Measurements from ENCODE around the gene TMPRSS11D.

The TMPRSS11D gene

GRCh38 chr4:67911141-67911540 is 27.3 kb upstream of the TMPRSS11D start:
- no peak overlapping the region for H3K4me3 ChIP-seq (ENCODE audit: low read depth, low read length)
- no peak for TF ChIP-seq CTCF (IDR thresholded peaks at IDR 0.05; ENCODE audit: insufficient read depth, low read length, missing control alignments)
- CTCF ChIA-PET, result interaction anchor here (0.8 to 7.0 kb wide), 15 partner anchors 8 to 365 kb away, joined by 3 to 73 read pairs (median 12); partner anchors contain the start of gene TMPRSS11D
- POLR2A ChIA-PET, result interaction anchor here (0.7 kb wide), 1 partner anchor 12 kb away, joined by 3 read pairs; no protein-coding TSS in a partner anchor
- no peak for DNase-seq (ENCODE audit: low read depth, low spot score)

- no peak for TF ChIP-seq CTCF (IDR thresholded peaks at IDR 0.05; ENCODE audit: insufficient read depth, low read length, missing control alignments)
- no peak overlapping the region for H3K4me3 ChIP-seq (ENCODE audit: low read depth, low read length)
- ChIA-PET POLR2A (interaction anchor here (0.7 kb wide), 1 partner anchor 11 kb away, joined by 3 read pairs; no protein-coding TSS in a partner anchor), CTCF (interaction anchor here (0.8 to 7.0 kb wide), 13 partner anchors 9 to 164 kb away, joined by 3 to 73 read pairs (median 20); partner anchors contain the start of gene TMPRSS11D)
- no peak for DNase-seq (ENCODE audit: low read depth, low spot score)
These were observed 26.7 kb upstream of the TMPRSS11D start for GRCh38 chr4:67910585-67910905.

- H3K4me3 ChIP-seq (ENCODE audit: low read depth, low read length), result no peak overlapping the region
- peak; percentile 24 for TF ChIP-seq CTCF (IDR thresholded peaks at IDR 0.05; ENCODE audit: insufficient read depth, low read length, missing control alignments)
- ChIA-PET CTCF (interaction anchor here (0.8 to 7.0 kb wide), 12 partner anchors 9 to 163 kb away, joined by 4 to 73 read pairs (median 22); partner anchors contain the start of gene TMPRSS11D), POLR2A (no interaction called here)
- DNase-seq (ENCODE audit: low read depth, low spot score), result no peak
These were observed 26.2 kb upstream of the TMPRSS11D start for GRCh38 chr4:67909905-67910584.

GRCh38 chr4:67907650-67908049 is 23.8 kb upstream of the TMPRSS11D start:
- DNase-seq (ENCODE audit: low read depth, low spot score), result no peak
- ChIA-PET CTCF (interaction anchor here (7.0 kb wide), 1 partner anchor 38 kb away, joined by 73 read pairs; no protein-coding TSS in a partner anchor), POLR2A (no interaction called here)
- no peak for TF ChIP-seq CTCF (IDR thresholded peaks at IDR 0.05; ENCODE audit: insufficient read depth, low read length, missing control alignments)
- no peak overlapping the region for H3K4me3 ChIP-seq (ENCODE audit: low read depth, low read length)

GRCh38 chr4:67899096-67899495 is 15.3 kb upstream of the TMPRSS11D start:
- TF ChIP-seq CTCF (IDR thresholded peaks at IDR 0.05; ENCODE audit: insufficient read depth, low read length, missing control alignments), result no peak
- no peak for DNase-seq (ENCODE audit: low read depth, low spot score)
- no peak overlapping the region for H3K4me3 ChIP-seq (ENCODE audit: low read depth, low read length)
- POLR2A ChIA-PET, result interaction anchor here (0.6 kb wide), 1 partner anchor 12 kb away, joined by 3 read pairs; no protein-coding TSS in a partner anchor
- CTCF ChIA-PET, result interaction anchor here (2.6 kb wide), 2 partner anchors 11 kb away, joined by 20 to 25 read pairs; no protein-coding TSS in a partner anchor

- CTCF ChIA-PET, result interaction anchor here (0.7 to 2.6 kb wide), 2 partner anchors 13 to 18 kb away, joined by 3 to 25 read pairs; no protein-coding TSS in a partner anchor
These were observed 13.9 kb upstream of the TMPRSS11D start for GRCh38 chr4:67897686-67898085.

More at GRCh38 chr4:67897686-67898085, 13.9 kb upstream of the TMPRSS11D start:
- POLR2A ChIA-PET, result no interaction called here
- no peak for DNase-seq (ENCODE audit: low read depth, low spot score)
- TF ChIP-seq CTCF (IDR thresholded peaks at IDR 0.05; ENCODE audit: insufficient read depth, low read length, missing control alignments), result no peak
- H3K4me3 ChIP-seq (ENCODE audit: low read depth, low read length), result no peak overlapping the region
